K562 treated with DMSO at 1 percent for 4 hours (cell line): ENCODE measurements around the gene ESPL1. TPM values are rescaled to one million over a fixed set of nuclear protein-coding genes. Genes with fewer than 3 reads are reported as not detected.

Experiments
- total RNA-seq: library from RNA; unstranded; fragments of 300-600 nt; gene quantifications from 2 replicates; pipeline ENCODE4 v1.2.3, GENCODE V29; 2022; ENCODE audit not compliant: insufficient read depth

The ESPL1 gene
- total RNA-seq = 29.5 and 30.5 TPM in 2 replicates

GRCh38 chr12:53267999-53268629 lies at the start of gene ESPL1:
TSS of gene ESPL1 (plus strand) at chr12:53268299. CDS start at chr12:53268767, 468 bp downstream.

DNA sequence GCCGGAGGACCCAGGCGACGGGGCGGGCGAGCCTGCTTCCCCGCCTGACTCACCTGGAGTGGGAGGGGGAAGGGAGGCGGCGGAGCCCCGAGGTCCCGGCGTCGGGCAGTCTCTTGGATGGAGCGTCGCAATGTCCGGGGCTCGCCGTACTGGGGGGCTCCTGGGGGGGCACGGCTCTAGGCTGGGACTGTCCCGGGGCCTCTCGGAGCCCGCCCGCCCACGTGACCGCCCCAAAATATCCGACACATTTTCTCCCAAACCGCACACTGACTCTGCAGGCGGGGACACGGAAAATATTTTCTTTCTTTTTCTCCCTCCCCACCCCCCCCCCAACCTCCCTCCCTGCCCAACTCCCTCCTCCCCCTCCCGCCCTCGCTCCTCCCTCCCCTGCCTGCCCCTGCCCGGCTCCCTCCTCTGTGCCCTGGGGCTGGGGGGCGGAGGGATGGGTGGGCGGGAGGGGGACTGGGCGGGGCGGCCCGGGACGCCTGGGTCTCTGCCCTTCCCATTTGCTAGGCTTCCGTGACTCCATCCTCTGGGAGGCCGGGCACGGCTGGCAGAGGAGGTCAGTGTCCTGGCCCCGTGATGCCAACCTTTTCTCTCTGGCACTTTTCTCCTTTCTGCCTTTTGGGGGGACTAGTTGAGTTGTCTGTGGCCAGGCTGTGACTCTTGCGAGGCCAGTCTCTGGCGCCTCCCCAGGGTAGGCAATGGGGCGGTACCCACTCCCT lies 36.0 kb upstream of the ESPL1 start, which contains the start of gene RARG:
Gene RARG, minus strand, starts transcription at position 289 of the 725 bp plus-strand sequence. CDS start 4,664 bp downstream, outside the sequence.

GRCh38 chr12:53295070-53295890 lies 27.2 kb downstream of the ESPL1 start, which contains the start of gene PFDN5:
TSS of gene PFDN5 (plus strand) at chr12:53295542. CDS start at chr12:53295568, 26 bp downstream.

DNA sequence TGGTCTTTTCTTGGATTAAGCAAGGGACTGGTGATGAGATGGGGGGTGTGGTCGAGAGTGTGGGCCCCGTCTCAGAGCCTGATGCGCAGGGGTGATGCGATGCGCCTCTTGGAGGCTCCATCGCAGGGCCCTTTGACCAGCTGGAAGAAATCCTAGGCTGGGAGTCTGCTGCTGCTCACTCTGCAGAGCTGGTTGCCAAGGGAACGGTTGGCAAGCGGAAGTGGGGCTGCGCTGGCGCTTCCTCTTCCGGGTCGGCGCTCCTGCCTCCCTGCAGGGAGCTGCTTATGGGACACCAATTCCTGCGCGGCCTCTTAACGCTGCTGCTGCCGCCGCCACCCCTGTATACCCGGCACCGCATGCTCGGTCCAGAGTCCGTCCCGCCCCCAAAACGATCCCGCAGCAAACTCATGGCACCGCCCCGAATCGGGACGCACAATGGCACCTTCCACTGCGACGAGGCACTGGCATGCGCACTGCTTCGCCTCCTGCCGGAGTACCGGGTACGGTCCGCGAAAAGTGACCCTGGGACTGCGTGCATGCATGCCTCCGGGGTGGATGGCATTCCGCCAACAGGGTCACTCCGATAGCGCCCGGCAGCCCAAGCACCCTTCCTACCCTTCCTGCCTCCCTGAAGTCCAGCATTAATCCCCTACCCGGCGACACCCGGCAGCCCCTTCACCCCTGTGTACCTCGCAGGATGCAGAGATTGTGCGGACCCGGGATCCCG lies 31.5 kb downstream of the ESPL1 start, which contains the start of gene MYG1:
Gene MYG1, plus strand, starts transcription at position 242 of the 727 bp plus-strand sequence. Its CDS starts 43 bp downstream, at position 285.

GRCh38 chr12:53336181-53336681 lies 68.1 kb downstream of the ESPL1 start, which contains the start of gene SP7:
TSS of gene SP7 (minus strand) at chr12:53336354. CDS start at chr12:53335646, 708 bp downstream.

Other genes with a start within 250 kb of the ESPL1 start
- gene TNS2, start 218.2 kb upstream of the ESPL1 start, total RNA-seq = 1.4 and 1.5 TPM in 2 replicates
- 9.6 and 12.4 TPM in 2 replicates for gene SPRYD3, start 188.9 kb upstream of the ESPL1 start, total RNA-seq
- not detected in 2 replicates for gene IGFBP6, start 170.6 kb upstream of the ESPL1 start, total RNA-seq
- not detected in 2 replicates for gene SOAT2, start 164.8 kb upstream of the ESPL1 start, total RNA-seq
- 8.9 and 13.9 TPM in 2 replicates for gene ZNF740, start 87.6 kb upstream of the ESPL1 start, total RNA-seq
- 2.3 and 8.1 TPM in 2 replicates for gene CSAD, start 87.4 kb upstream of the ESPL1 start, total RNA-seq
- gene ITGB7, start 61.0 kb upstream of the ESPL1 start, total RNA-seq = 1.5 and 2.8 TPM in 2 replicates
- gene RARG, start 36.1 kb upstream of the ESPL1 start, total RNA-seq = 2.6 and 3.4 TPM in 2 replicates
- gene PFDN5, start 27.2 kb downstream of the ESPL1 start, total RNA-seq = 635 and 661 TPM in 2 replicates
- gene MYG1, start 31.4 kb downstream of the ESPL1 start, total RNA-seq = 13.3 and 24.0 TPM in 2 replicates
- 64.3 and 78.2 TPM in 2 replicates for gene AAAS, start 53.3 kb downstream of the ESPL1 start, total RNA-seq
- gene SP7, start 68.1 kb downstream of the ESPL1 start, total RNA-seq = not detected in 2 replicates
- 19.0 and 23.3 TPM in 2 replicates for gene SP1, start 111.9 kb downstream of the ESPL1 start, total RNA-seq
- gene AMHR2, start 155.6 kb downstream of the ESPL1 start, total RNA-seq = 66.0 and 99.4 TPM in 2 replicates
- 215 and 222 TPM in 2 replicates for gene PRR13, start 173.4 kb downstream of the ESPL1 start, total RNA-seq
- gene PCBP2, start 183.8 kb downstream of the ESPL1 start, total RNA-seq = 906 and 938 TPM in 2 replicates
- gene MAP3K12, start 231.2 kb downstream of the ESPL1 start, total RNA-seq = 6.0 and 8.7 TPM in 2 replicates
- 55.5 and 59.8 TPM in 2 replicates for gene TARBP2, start 233.0 kb downstream of the ESPL1 start, total RNA-seq
- gene NPFF, start 239.2 kb downstream of the ESPL1 start, total RNA-seq = not detected in 2 replicates